ENCODE results near the gene FGF12.

The FGF12 gene

DNA sequence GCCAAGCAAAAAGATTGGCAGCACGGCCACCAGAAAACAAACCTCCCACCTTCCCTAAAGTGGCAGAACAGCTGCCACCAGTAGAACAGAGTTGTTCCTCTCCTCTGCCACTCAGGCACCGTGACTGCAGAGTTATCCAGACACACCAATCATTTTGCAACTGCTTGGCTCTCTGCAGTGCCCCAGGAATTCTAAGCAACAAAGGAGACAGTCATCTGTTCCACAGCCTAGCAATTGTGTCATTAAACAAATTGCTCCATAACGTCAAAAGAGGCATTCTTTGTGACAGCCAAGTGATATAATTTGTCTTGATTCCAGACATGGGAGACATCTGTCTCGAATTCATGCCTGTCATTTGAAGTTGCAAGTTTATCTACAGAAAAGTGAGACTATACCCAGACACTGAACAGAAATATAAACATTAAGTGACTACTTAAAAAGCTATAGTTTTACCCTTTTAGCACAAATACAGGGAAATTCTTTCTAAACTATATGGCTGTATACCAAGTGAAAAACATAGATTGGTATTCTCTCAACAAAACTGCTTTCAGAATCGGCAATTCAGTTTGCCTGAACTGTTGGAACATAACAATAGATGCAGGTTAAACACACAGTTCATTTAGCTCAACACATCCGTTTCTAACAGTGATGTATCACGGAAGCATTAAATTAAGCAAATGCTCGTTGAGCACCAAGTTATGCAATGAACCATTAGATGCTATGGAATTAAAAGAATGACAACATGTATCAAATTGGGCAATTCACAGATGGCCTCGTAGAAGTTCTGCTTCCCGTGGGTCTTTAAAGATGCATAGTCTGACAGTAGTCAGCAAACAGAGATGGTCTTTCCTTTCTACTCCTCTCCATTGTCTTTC lies 281.3 kb downstream of the FGF12 start (continued):
- TF ChIP-seq, protein P1, sequence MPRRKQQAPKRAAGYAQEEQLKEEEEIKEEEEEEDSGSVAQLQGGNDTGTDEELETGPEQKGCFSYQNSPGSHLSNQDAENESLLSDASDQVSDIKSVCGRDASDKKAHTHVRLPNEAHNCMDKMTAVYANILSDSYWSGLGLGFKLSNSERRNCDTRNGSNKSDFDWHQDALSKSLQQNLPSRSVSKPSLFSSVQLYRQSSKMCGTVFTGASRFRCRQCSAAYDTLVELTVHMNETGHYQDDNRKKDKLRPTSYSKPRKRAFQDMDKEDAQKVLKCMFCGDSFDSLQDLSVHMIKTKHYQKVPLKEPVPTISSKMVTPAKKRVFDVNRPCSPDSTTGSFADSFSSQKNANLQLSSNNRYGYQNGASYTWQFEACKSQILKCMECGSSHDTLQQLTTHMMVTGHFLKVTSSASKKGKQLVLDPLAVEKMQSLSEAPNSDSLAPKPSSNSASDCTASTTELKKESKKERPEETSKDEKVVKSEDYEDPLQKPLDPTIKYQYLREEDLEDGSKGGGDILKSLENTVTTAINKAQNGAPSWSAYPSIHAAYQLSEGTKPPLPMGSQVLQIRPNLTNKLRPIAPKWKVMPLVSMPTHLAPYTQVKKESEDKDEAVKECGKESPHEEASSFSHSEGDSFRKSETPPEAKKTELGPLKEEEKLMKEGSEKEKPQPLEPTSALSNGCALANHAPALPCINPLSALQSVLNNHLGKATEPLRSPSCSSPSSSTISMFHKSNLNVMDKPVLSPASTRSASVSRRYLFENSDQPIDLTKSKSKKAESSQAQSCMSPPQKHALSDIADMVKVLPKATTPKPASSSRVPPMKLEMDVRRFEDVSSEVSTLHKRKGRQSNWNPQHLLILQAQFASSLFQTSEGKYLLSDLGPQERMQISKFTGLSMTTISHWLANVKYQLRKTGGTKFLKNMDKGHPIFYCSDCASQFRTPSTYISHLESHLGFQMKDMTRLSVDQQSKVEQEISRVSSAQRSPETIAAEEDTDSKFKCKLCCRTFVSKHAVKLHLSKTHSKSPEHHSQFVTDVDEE (CRISPR knock-in tag; IDR thresholded peaks at IDR 0.05): no peak
- TF ChIP-seq, protein P2, sequence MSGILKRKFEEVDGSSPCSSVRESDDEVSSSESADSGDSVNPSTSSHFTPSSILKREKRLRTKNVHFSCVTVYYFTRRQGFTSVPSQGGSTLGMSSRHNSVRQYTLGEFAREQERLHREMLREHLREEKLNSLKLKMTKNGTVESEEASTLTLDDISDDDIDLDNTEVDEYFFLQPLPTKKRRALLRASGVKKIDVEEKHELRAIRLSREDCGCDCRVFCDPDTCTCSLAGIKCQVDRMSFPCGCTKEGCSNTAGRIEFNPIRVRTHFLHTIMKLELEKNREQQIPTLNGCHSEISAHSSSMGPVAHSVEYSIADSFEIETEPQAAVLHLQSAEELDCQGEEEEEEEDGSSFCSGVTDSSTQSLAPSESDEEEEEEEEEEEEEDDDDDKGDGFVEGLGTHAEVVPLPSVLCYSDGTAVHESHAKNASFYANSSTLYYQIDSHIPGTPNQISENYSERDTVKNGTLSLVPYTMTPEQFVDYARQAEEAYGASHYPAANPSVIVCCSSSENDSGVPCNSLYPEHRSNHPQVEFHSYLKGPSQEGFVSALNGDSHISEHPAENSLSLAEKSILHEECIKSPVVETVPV (CRISPR knock-in tag; IDR thresholded peaks at IDR 0.05): no peak
- TF ChIP-seq ZNF565 (CRISPR knock-in tag; conservative IDR thresholded peaks at IDR 0.05; ENCODE audit: low read depth): no peak
- TF ChIP-seq, protein P3, sequence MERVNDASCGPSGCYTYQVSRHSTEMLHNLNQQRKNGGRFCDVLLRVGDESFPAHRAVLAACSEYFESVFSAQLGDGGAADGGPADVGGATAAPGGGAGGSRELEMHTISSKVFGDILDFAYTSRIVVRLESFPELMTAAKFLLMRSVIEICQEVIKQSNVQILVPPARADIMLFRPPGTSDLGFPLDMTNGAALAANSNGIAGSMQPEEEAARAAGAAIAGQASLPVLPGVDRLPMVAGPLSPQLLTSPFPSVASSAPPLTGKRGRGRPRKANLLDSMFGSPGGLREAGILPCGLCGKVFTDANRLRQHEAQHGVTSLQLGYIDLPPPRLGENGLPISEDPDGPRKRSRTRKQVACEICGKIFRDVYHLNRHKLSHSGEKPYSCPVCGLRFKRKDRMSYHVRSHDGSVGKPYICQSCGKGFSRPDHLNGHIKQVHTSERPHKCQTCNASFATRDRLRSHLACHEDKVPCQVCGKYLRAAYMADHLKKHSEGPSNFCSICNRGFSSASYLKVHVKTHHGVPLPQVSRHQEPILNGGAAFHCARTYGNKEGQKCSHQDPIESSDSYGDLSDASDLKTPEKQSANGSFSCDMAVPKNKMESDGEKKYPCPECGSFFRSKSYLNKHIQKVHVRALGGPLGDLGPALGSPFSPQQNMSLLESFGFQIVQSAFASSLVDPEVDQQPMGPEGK (CRISPR knock-in tag; IDR thresholded peaks at IDR 0.05; ENCODE audit: borderline replicate concordance): no peak
- TF ChIP-seq GLIS3 (CRISPR knock-in tag; IDR thresholded peaks at IDR 0.05): no peak

DNA sequence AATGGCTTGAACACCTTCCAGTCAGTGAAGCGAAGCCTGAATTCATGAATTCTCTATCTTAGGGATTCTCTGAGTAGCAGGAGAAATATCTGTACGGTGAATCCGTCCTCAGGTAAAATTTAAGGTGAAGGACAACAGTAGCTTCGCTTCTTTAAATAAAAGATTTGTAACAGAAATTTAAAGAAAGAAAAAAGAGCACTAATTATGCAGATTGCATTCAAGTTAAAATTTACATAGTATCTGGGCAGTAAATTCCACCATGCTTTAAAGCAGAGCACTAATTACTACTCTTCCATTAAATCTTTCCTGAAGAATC lies 282.6 kb downstream of the FGF12 start:
- no peak for TF ChIP-seq ESRRG (CRISPR knock-in tag; IDR thresholded peaks at IDR 0.05)
- no peak for TF ChIP-seq ISL1 (CRISPR knock-in tag; IDR thresholded peaks at IDR 0.05)
- ATAC-seq: no peak

DNA sequence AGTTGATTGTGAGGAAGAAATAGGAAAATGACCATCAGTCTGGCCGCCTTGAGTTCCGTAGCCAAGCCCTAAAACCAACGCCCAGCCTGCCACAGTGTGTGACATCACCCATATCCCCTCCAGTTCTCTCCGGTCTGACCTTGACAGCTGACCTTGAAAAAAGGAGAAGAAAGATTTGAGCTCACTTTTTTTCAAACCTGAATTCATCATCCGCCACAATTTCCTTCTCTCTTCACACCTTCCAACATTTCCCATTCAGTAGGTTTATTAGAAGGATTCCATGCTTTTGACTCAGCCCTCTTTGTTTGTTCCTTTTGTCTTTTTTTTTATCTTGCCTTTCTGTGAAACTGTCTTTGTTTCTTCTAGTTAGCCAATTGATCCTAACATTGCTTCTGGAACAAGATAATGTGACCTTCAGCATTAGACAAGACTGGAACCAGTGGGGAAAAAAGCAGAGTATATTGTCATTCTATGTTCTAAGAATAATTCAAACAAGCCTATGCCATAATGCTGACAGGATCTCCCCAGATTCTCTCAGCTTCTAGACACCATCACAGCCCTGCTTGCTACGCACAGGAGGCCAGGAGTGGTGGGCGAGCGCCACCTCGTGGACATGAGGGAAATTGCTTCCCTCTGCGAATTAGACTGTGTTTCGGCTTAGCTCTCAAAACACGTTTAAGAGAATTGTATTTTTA lies 283.1 kb downstream of the FGF12 start:
- peak; percentile 99 for ATAC-seq

DNA sequence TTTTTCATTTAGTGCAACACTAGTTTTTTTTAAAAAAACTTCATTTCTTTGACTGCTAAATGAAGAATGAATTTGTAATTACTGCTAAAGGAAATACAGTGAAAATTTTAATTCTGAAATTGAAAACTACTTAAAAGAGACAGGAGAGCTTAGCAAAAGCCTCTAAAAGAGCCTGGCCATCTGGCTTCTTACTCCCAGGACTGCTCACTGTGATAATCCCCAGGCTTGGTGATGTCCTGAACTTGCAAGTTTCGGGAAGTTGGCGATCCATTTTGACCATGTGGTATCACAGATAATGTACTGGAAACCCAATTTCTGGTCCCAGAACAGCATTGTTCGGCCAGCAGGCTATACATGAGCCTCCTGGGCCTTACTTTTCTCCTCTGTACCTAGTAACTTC lies 292.1 kb downstream of the FGF12 start:
- no peak for ATAC-seq
- TF ChIP-seq SNAI2 (CRISPR knock-in tag; IDR thresholded peaks at IDR 0.05) (no peak), ZNF565 (CRISPR knock-in tag; conservative IDR thresholded peaks at IDR 0.05; ENCODE audit: low read depth) (no peak)
- TF ChIP-seq, protein P1 (CRISPR knock-in tag; IDR thresholded peaks at IDR 0.05): no peak

More for the DNA sequence above, 283.1 kb downstream of the FGF12 start:
- TF ChIP-seq PPARA (CRISPR knock-in tag; IDR thresholded peaks at IDR 0.05; ENCODE audit: borderline replicate concordance): no peak
- TF ChIP-seq, protein P1 (CRISPR knock-in tag; IDR thresholded peaks at IDR 0.05): no peak
- TF ChIP-seq ZFP30 (CRISPR knock-in tag; IDR thresholded peaks at IDR 0.05): no peak
- TF ChIP-seq, protein P3 (CRISPR knock-in tag; IDR thresholded peaks at IDR 0.05; ENCODE audit: borderline replicate concordance): no peak
- TF ChIP-seq ESRRG (CRISPR knock-in tag; IDR thresholded peaks at IDR 0.05): no peak
- TF ChIP-seq ISL1 (CRISPR knock-in tag; IDR thresholded peaks at IDR 0.05): no peak
- TF ChIP-seq ZNF8 (CRISPR knock-in tag; IDR thresholded peaks at IDR 0.05): no peak
